CD4-positive, alpha-beta T cell treated with Interleukin-15 for 4 hours (primary cell): Measurements from ENCODE around the gene RABGEF1.
"Not testable (repeated sequence)": the region's sequence is repeated elsewhere in the genome, so short reads cannot be mapped to it uniquely, and the experiment has no call there.

Experiments
- DNase-seq: peaks from one replicate; pipeline ENCODE4 v3.0.0-alpha.2; 2020; ENCODE audit warnings: low spot score

Gene RABGEF1

GRCh38 chr7:66735850-66736249, 4.7 kb upstream of the RABGEF1 start:
- no peak for DNase-seq

- DNase-seq, result no peak
Measured at GRCh38 chr7:66736892-66737291, 3.6 kb upstream of the RABGEF1 start.

- DNase-seq, result no peak
Measured at GRCh38 chr7:66737667-66738066, 2.9 kb upstream of the RABGEF1 start.

GRCh38 chr7:66739477-66739876, 1.1 kb upstream of the RABGEF1 start:
- no peak for DNase-seq

GRCh38 chr7:66739953-66740301, 606 bp upstream of the RABGEF1 start:
- no peak for DNase-seq

GRCh38 chr7:66740980-66741709, 612 bp downstream of the RABGEF1 start:
- peak; percentile 22 for DNase-seq

- DNase-seq, result no peak
Measured at GRCh38 chr7:66741710-66742049, 1.1 kb downstream of the RABGEF1 start.

GRCh38 chr7:66742298-66742697, 1.8 kb downstream of the RABGEF1 start:
- DNase-seq, result not testable (repeated sequence)

GRCh38 chr7:66743920-66744319, 3.4 kb downstream of the RABGEF1 start:
- no peak for DNase-seq

- no peak for DNase-seq
Measured at GRCh38 chr7:66747385-66747784, 6.9 kb downstream of the RABGEF1 start.

GRCh38 chr7:66747881-66748511, 7.5 kb downstream of the RABGEF1 start:
- no peak for DNase-seq

- no peak for DNase-seq
Measured at GRCh38 chr7:66748791-66749190, 8.3 kb downstream of the RABGEF1 start.

- DNase-seq, result no peak
Measured at GRCh38 chr7:66751945-66752344, 11.4 kb downstream of the RABGEF1 start.

GRCh38 chr7:66754541-66754940, 14.0 kb downstream of the RABGEF1 start:
- DNase-seq, result no peak

GRCh38 chr7:66755059-66755458, 14.5 kb downstream of the RABGEF1 start:
- DNase-seq, result not testable (repeated sequence)

- not testable (repeated sequence) for DNase-seq
Measured at GRCh38 chr7:66756227-66756626, 15.7 kb downstream of the RABGEF1 start.

GRCh38 chr7:66756889-66757288, 16.4 kb downstream of the RABGEF1 start:
- no peak for DNase-seq

- DNase-seq, result no peak
Measured at GRCh38 chr7:66757939-66758338, 17.4 kb downstream of the RABGEF1 start.

- DNase-seq, result no peak
Measured at GRCh38 chr7:66758950-66759628, 18.6 kb downstream of the RABGEF1 start.

- not testable (repeated sequence) for DNase-seq
Measured at GRCh38 chr7:66763183-66763582, 22.6 kb downstream of the RABGEF1 start.

GRCh38 chr7:66763633-66764355, 23.3 kb downstream of the RABGEF1 start:
- DNase-seq, result not testable (repeated sequence)

- DNase-seq, result not testable (repeated sequence)
Measured at GRCh38 chr7:66764905-66765304, 24.4 kb downstream of the RABGEF1 start.
